Activated T-helper 1 cell treated with anti-CD3 and anti-CD28 coated beads, Interleukin-12 subunit alpha, Interleukin-12 subunit beta, Interleukin-2, Interleukin-4 antibody, amounts not matched to agents 30 ng/mL and 10 ng/mL and 1 ng/mL, durations not matched to agents 14 hours and 24 hours and 36 hours (primary cell): ENCODE measurements around the gene POLR1A. TPM values are rescaled to one million over a fixed set of nuclear protein-coding genes. Genes with fewer than 3 reads are reported as not detected.

ENCODE experiments used
- DNase-seq: peaks from one replicate; pipeline ENCODE4 v3.0.0; 2021; ENCODE audit warnings: low spot score
- H3K27ac Mint-ChIP-seq: one replicate; pipeline ENCODE4 v1.8.0; 2021; ENCODE audit warnings: mild to moderate bottlenecking, mixed read lengths
- H3K27me3 Mint-ChIP-seq: one replicate; pipeline ENCODE4 v1.8.0; 2022; ENCODE audit warnings: mild to moderate bottlenecking, moderate library complexity, mixed read lengths; ENCODE audit not compliant: insufficient read depth
- H3K36me3 Mint-ChIP-seq: one replicate; pipeline ENCODE4 v1.8.0; 2021; ENCODE audit warnings: low read depth, mixed read lengths
- H3K4me1 Mint-ChIP-seq: one replicate; pipeline ENCODE4 v1.8.0; 2021; ENCODE audit warnings: low read depth, mixed read lengths
- H3K4me3 Mint-ChIP-seq: one replicate; pipeline ENCODE4 v1.8.0; 2021; ENCODE audit warnings: mild to moderate bottlenecking, moderate library complexity, mixed read lengths
- H3K9me3 Mint-ChIP-seq: one replicate; pipeline ENCODE4 v1.8.0; 2021; ENCODE audit warnings: mixed read lengths
- intact Hi-C: fragments of 100-400 bp; cut with micrococcal nuclease; formaldehyde crosslinking; loops from one replicate; pipeline ENCODE4 v1.15.1; 2024
- total RNA-seq: library from RNA; stranded (reverse); gene quantifications from 2 replicates; pipeline ENCODE4 v1.2.3, GENCODE V29; 2022

Gene POLR1A
- total RNA-seq = 69.7 and 74.6 TPM in 2 replicates

GRCh38 chr2:86105252-86105968 is at the start of gene POLR1A:
Gene POLR1A (minus strand): TSS chr2:86105886. CDS start chr2:86105776, 110 bp downstream.
- Mint-ChIP-seq H3K4me1 (peaks cover 55% of the 10 kb centered on the region), H3K9me3 (peaks cover 5% of the 10 kb centered on the region), H3K36me3 (peaks cover 39% of the 10 kb centered on the region), H3K4me3 (peak within 1 kb of the TSS; percentile 91), H3K27me3 (no peaks in the 10 kb centered on the region), H3K27ac (peak within 1 kb of the TSS; percentile 99)
- intact Hi-C loops = loop anchor here (1.0 to 5.0 kb wide), 10 partner anchors 25 to 688 kb away; partner anchors contain the start of genes C2orf68, MAT2A, MRPL35 and SH2D6
- peak; percentile 84 for DNase-seq

DNA sequence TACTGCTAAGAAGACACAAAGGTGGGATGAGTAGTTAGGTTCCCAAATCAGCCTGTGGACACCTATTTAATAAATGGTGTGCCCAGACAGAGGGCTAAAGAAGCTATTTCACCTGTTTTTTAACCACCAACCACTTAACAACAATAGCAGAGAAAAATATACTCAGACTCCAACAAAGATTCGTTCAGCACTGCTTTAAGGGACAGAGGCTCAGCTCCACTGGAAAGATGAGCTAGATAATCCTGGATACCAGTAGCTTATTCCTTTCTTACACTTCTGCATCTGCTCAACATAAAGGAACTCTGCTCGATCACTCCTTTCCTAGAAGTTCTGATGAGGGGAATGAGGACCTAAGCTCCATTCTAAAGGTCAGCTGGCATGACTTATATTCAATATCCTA is 44.8 kb upstream of the POLR1A start:
- Mint-ChIP-seq H3K4me3 (no peak overlapping the region), H3K4me1 (peaks cover 4% of the 10 kb centered on the region), H3K9me3 (no peaks in the 10 kb centered on the region), H3K36me3 (peaks cover 55% of the 10 kb centered on the region), H3K27me3 (no peaks in the 10 kb centered on the region), H3K27ac (no peak overlapping the region)
- no peak for DNase-seq
- intact Hi-C loops = no loop called here

- Mint-ChIP-seq H3K9me3 (no peaks in the 10 kb centered on the region), H3K4me3 (no peak overlapping the region), H3K27me3 (no peaks in the 10 kb centered on the region), H3K4me1 (peaks cover 4% of the 10 kb centered on the region), H3K27ac (no peak overlapping the region), H3K36me3 (peaks cover 62% of the 10 kb centered on the region)
- no peak for DNase-seq
- intact Hi-C loops = no loop called here
These were observed 42.1 kb upstream of the POLR1A start for GRCh38 chr2:86147793-86148192.

- no peaks in the 10 kb centered on the region for H3K27me3 Mint-ChIP-seq
- H3K4me1 Mint-ChIP-seq = peaks cover 11% of the 10 kb centered on the region
- H3K4me3 Mint-ChIP-seq = no peak overlapping the region
- intact Hi-C loops = no loop called here
- DNase-seq = no peak
- H3K27ac Mint-ChIP-seq = peak overlapping the region; percentile 12
- H3K36me3 Mint-ChIP-seq = peaks cover 56% of the 10 kb centered on the region
- no peaks in the 10 kb centered on the region for H3K9me3 Mint-ChIP-seq
These were observed 38.4 kb upstream of the POLR1A start for GRCh38 chr2:86143926-86144685.

DNA sequence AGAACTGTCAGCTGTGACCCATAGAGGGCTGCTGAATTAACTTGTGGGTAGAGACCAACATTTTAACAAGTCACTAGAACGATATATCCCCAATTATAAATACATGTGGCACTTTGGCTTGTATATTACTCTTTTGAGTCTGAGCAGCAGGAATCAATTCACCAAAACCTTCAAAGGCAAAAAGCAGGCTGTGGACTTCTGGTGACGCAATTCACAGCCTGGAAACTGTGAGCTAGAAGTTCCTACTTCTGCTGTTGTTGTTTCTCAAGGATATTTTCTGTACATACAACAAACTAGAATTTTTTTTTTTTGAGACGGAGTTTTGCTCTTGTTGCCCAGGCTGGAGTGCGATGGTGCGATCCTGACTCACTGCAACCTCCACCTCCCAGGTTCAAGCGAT is 37.6 kb upstream of the POLR1A start:
- Mint-ChIP-seq H3K27me3 (no peaks in the 10 kb centered on the region), H3K4me1 (peaks cover 12% of the 10 kb centered on the region), H3K36me3 (peaks cover 57% of the 10 kb centered on the region), H3K27ac (no peak overlapping the region), H3K9me3 (no peaks in the 10 kb centered on the region), H3K4me3 (no peak overlapping the region)
- DNase-seq = no peak
- intact Hi-C loops = no loop called here

DNA sequence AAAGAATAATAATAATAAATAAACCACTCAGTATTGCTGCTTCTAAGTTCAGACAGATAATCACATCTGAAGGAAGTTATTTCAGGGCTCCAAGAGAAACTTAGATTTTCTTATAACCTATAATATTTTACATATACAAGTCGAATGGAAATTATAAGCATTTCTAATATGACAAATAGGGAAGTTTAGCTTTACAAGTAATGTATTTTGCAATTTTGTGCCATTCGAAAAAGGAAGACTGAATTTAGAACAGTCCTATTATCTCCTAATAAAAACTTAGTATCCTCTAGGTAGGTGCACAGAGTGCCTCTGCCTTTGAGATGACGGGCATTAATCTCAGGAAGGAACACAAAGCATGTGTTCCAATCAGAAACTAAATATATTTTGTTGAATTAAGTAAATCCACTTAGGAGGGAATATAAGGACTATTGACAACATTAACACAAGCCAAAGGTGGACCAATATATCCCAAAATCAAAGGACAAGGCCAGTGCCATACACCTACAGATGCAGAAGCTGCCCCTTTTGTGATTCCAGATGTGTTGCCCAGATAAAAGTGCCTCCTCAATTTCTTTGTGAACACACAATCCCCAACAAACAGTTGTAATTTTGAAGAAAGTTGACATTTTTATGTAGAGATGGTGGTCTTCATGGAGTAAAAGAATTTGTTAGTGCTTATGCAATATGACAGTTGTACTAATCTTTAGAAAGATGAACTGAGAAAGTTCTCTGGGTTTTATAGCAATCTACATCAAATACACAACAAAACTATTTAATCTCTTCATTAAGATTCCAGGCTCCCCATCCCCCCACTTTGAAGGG is 37.0 kb upstream of the POLR1A start:
- intact Hi-C loops = no loop called here
- DNase-seq = no peak
- Mint-ChIP-seq H3K27me3 (no peaks in the 10 kb centered on the region), H3K27ac (no peak overlapping the region), H3K4me1 (peaks cover 12% of the 10 kb centered on the region), H3K9me3 (no peaks in the 10 kb centered on the region), H3K36me3 (peaks cover 57% of the 10 kb centered on the region), H3K4me3 (no peak overlapping the region)

DNA sequence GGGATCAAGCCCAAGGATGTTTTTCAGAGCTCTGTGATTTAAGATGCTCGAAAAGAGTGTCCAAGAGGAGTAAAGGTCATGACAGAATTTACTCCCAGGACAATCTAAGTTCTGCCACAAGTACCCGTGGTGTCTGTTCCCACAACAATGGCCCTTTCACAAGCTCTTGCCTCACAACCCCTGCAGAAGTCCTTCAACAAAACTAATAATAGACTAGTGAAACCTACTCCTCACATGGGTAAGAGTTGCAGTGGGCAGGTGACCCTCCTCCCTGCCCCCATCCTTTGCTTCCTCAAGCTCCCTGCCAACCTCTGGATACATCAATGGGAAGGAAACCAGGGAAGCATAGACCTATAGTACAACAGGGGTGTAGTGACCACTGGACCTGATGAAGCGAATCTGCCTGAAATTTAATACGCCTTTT is 35.3 kb upstream of the POLR1A start:
- Mint-ChIP-seq H3K4me1 (peaks cover 12% of the 10 kb centered on the region), H3K36me3 (peaks cover 64% of the 10 kb centered on the region), H3K9me3 (no peaks in the 10 kb centered on the region), H3K27ac (peak overlapping the region; percentile 29), H3K4me3 (no peak overlapping the region), H3K27me3 (no peaks in the 10 kb centered on the region)
- no peak for DNase-seq
- intact Hi-C loops = no loop called here

DNA sequence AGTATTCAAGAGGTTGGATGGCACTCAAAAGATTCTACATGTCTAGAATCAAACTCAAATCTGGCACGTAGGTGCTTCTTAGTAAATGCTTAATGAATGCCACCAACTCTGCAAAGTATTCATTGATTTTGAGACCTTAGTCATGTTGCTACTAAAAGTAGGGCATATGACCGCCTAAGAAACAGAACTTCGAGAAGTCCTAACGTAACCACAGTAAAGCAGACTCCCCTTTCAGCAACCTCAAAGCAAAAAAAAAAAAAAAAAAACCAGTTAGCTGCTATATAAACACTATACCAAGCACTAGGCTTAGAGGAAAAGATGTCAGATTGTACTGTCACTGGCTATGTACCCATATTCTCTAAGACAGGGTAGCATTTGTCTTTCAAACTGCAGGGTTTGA is 34.3 kb upstream of the POLR1A start:
- H3K9me3 Mint-ChIP-seq = no peaks in the 10 kb centered on the region
- H3K27me3 Mint-ChIP-seq = no peaks in the 10 kb centered on the region
- no peak overlapping the region for H3K4me3 Mint-ChIP-seq
- no peak overlapping the region for H3K27ac Mint-ChIP-seq
- intact Hi-C loops = no loop called here
- peaks cover 12% of the 10 kb centered on the region for H3K4me1 Mint-ChIP-seq
- DNase-seq = no peak
- peaks cover 71% of the 10 kb centered on the region for H3K36me3 Mint-ChIP-seq

- H3K4me1 Mint-ChIP-seq = peaks cover 12% of the 10 kb centered on the region
- H3K9me3 Mint-ChIP-seq = no peaks in the 10 kb centered on the region
- H3K27me3 Mint-ChIP-seq = no peaks in the 10 kb centered on the region
- intact Hi-C loops = no loop called here
- H3K36me3 Mint-ChIP-seq = peaks cover 68% of the 10 kb centered on the region
- DNase-seq = no peak
- H3K27ac Mint-ChIP-seq = no peak overlapping the region
- no peak overlapping the region for H3K4me3 Mint-ChIP-seq
These were observed 33.3 kb upstream of the POLR1A start for GRCh38 chr2:86138736-86139625.

DNA sequence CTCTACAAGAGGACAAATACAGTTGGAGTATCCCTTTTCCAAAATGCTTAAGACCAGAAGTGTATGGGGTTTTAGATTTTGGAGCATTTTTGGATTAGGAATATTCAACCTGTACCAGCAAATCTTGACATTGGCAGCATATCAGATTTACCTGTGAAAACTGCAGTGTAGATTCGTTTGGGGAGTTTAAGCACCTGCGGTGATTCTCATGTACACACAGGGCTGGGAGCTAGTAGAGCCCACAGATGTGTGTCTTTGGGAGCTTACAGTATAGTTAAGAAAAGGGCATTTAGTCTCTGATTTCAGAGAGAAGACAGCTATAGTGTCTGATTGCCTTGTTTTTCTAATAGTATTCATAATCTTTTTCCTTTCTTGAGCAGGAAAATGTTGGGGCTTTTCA is 30.5 kb upstream of the POLR1A start:
- Mint-ChIP-seq H3K4me3 (no peak overlapping the region), H3K9me3 (no peaks in the 10 kb centered on the region), H3K36me3 (peaks cover 77% of the 10 kb centered on the region), H3K27me3 (no peaks in the 10 kb centered on the region), H3K4me1 (peaks cover 12% of the 10 kb centered on the region), H3K27ac (no peak overlapping the region)
- intact Hi-C loops = no loop called here
- DNase-seq = no peak

- Mint-ChIP-seq H3K27ac (peak overlapping the region; percentile 23), H3K27me3 (no peaks in the 10 kb centered on the region), H3K9me3 (no peaks in the 10 kb centered on the region), H3K36me3 (peaks cover 78% of the 10 kb centered on the region), H3K4me3 (no peak overlapping the region), H3K4me1 (peaks cover 12% of the 10 kb centered on the region)
- no peak for DNase-seq
- intact Hi-C loops = no loop called here
These were observed 30.0 kb upstream of the POLR1A start for GRCh38 chr2:86135653-86136052.

- Mint-ChIP-seq H3K27me3 (no peaks in the 10 kb centered on the region), H3K9me3 (no peaks in the 10 kb centered on the region), H3K27ac (no peak overlapping the region), H3K4me1 (peaks cover 11% of the 10 kb centered on the region), H3K4me3 (no peak overlapping the region), H3K36me3 (peaks cover 80% of the 10 kb centered on the region)
- intact Hi-C loops = no loop called here
- DNase-seq = no peak
These were observed 29.0 kb upstream of the POLR1A start for GRCh38 chr2:86134709-86135108.
